ENCODE data around the gene DENND5B. TPM values are rescaled to one million over a fixed set of nuclear protein-coding genes. Genes with fewer than 3 reads are reported as not detected.

The DENND5B gene
- total and polyA plus RNA-seq, 2 of the 4 experiments (the other 2 are of a cell fraction): 5.5 to 13.4 TPM

DNA sequence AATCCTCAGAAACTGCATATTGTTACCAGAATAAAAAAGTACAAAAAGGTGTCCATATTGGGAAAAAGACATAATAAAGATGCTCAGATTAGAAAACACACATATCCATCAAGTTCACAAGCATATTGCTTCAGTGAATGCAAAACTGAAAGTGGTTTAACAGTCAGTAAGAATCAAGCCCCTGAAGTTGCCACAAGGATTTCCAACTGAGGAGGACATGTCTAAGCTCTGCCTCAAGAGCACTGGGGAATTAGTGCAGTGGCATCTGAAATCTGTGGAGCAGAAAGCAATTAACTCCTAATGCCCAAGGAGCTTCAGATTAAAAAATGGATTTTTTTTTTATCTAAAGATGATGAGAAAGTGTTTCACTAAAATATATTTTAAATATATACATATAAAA is 113.2 kb downstream of the DENND5B start:
- Histone ChIP-seq H3K4me3 (ENCODE audit: insufficient read depth, low read depth, low read length) (no peak overlapping the region), H4K91ac (ENCODE audit: insufficient read depth, low read depth, low read length) (no peak overlapping the region), H3K9me1 (ENCODE audit: insufficient read depth, low read length) (peaks cover 4% of the 10 kb centered on the region), H2AK9ac (replicated peaks; ENCODE audit: low read depth, low read length, poor library complexity) (no peak overlapping the region), H2AK5ac (ENCODE audit: low read depth, low read length) (no peak overlapping the region), H3K27ac (ENCODE audit: insufficient read depth, low read length) (no peak overlapping the region), H2BK5ac (ENCODE audit: low read depth, low read length, poor library complexity, severe bottlenecking) (no peak overlapping the region), H3K27me3 (ENCODE audit: control insufficient read depth, insufficient read depth, low read length) (no peaks in the 10 kb centered on the region), H2BK20ac (ENCODE audit: low read depth, low read length) (no peak overlapping the region), H2AFZ (replicated peaks; ENCODE audit: low read length, poor library complexity) (no peak overlapping the region), H3K4ac (ENCODE audit: low read depth, low read length) (no peak overlapping the region), H3K4me2 (ENCODE audit: low read depth, low read length) (no peak overlapping the region), H3K23ac (ENCODE audit: low read depth, low read length) (no peak overlapping the region), H4K8ac (ENCODE audit: low read depth in 2 of 2, low read length in 2 of 2) (no peak overlapping the region), H3K18ac (ENCODE audit: low read depth, low read length) (no peak overlapping the region), H4K5ac (ENCODE audit: low read depth, low read length) (no peak overlapping the region), H3K4me1 (ENCODE audit: control insufficient read depth, insufficient read depth, low read length) (no peaks in the 10 kb centered on the region), H3K36me3 (ENCODE audit: control insufficient read depth, insufficient read depth, low read length) (peaks cover 7% of the 10 kb centered on the region), H3K79me1 (ENCODE audit: low read depth in 1 of 2, low read length in 2 of 2) (peaks cover 5 to 12% of the 10 kb centered on the region in 2 experiments; a peak in 2 of 4 replicates), H3K56ac (ENCODE audit: extremely low read depth, insufficient read depth, low read length) (no peak overlapping the region), H2BK15ac (ENCODE audit: low read depth, low read length) (no peak overlapping the region), H3K9ac (ENCODE audit: low read depth, low read length) (no peak overlapping the region), H3K14ac (replicated peaks; ENCODE audit: low read depth, low read length) (no peak overlapping the region), H2BK120ac (ENCODE audit: low read depth, low read length) (no peak overlapping the region), H3K9me3 (ENCODE audit: control insufficient read depth, insufficient read depth, low read length) (no peaks in the 10 kb centered on the region), H4K20me1 (ENCODE audit: insufficient read depth, low read length) (no peaks in the 10 kb centered on the region)
- POLR2A ChIA-PET (ENCODE audit: unreplicated experiment): no interaction called here
- CTCF ChIA-PET: interaction anchor here (0.7 kb wide), 1 partner anchor 12 kb away, joined by 7 read pairs; no protein-coding TSS in a partner anchor
- TF ChIP-seq RFX5 (IDR thresholded peaks at IDR 0.05; ENCODE audit: low read depth, low read length) (no peak), NFE2L2 (IDR thresholded peaks at IDR 0.05; ENCODE audit: low read depth, low read length) (no peak), CHD1 (IDR thresholded peaks at IDR 0.05; ENCODE audit: low read depth, low read length) (no peak), CEBPB (IDR thresholded peaks at IDR 0.05; ENCODE audit: low read depth, low read length) (no peak), POLR2A (IDR thresholded peaks at IDR 0.05; ENCODE audit: low read depth, low read length) (no peak), RAD21 (IDR thresholded peaks at IDR 0.05; ENCODE audit: low read length) (no peak)
- dilution Hi-C loops (cut with HindIII; ENCODE audit: low sequenced_read_pairs, unreplicated experiment): no loop called here
- in situ Hi-C loops (cut with MboI; ENCODE audit: low sequenced_read_pairs): no loop called here
- ATAC-seq (ENCODE audit: low read depth) (no peak), DNase-seq (no peak)
- no TSS peak for BruUV-seq (replicated peaks)
- intact Hi-C loops (cut with micrococcal nuclease): no loop called here

Data from IMR-90 (cell line).